WTC11 (cell line): ENCODE measurements around the gene DAND5.

Experiments
- ATF3 ChIP-seq: sonication (generic); formaldehyde crosslinking; conservative IDR thresholded peaks from 2 replicates; pipeline ENCODE4 v1.8.1; 2022; ENCODE audit warnings: mild to moderate bottlenecking, missing genetic modification reagents
- CREB1 ChIP-seq: sonication (generic); formaldehyde crosslinking; IDR thresholded peaks from 2 replicates; pipeline ENCODE4 v1.8.0; 2023; ENCODE audit warnings: mild to moderate bottlenecking, missing genetic modification reagents
- CREM ChIP-seq: sonication (generic); formaldehyde crosslinking; IDR thresholded peaks from 2 replicates; pipeline ENCODE4 v1.8.1; 2022; ENCODE audit warnings: mild to moderate bottlenecking, missing genetic modification reagents, moderate library complexity
- CTCF ChIP-seq: fragments of 200-600 bp; IDR thresholded peaks from 2 replicates; pipeline ENCODE4 v1.8.0; 2022; ENCODE audit warnings: antibody characterized with exemption
- E2F4 ChIP-seq: sonication (generic); formaldehyde crosslinking; IDR thresholded peaks from 2 replicates; pipeline ENCODE4 v1.8.1; 2022; ENCODE audit warnings: low read depth, mild to moderate bottlenecking, moderate library complexity, missing genetic modification reagents, borderline replicate concordance
- ESRRA ChIP-seq: sonication (generic); formaldehyde crosslinking; IDR thresholded peaks from 2 replicates; pipeline ENCODE4 v1.8.1; 2022; ENCODE audit warnings: mild to moderate bottlenecking, missing genetic modification reagents, borderline replicate concordance
- GABPB1 ChIP-seq: sonication (generic); formaldehyde crosslinking; IDR thresholded peaks from 2 replicates; pipeline ENCODE4 v1.8.1; 2023; ENCODE audit warnings: mild to moderate bottlenecking, missing genetic modification reagents
- NR1H2 ChIP-seq: sonication (generic); formaldehyde crosslinking; IDR thresholded peaks from 2 replicates; pipeline ENCODE4 v1.9.0; 2021; ENCODE audit warnings: mild to moderate bottlenecking, moderate library complexity, missing genetic modification reagents
- SP1 ChIP-seq: sonication (generic); formaldehyde crosslinking; conservative IDR thresholded peaks from 2 replicates; pipeline ENCODE4 v1.8.1; 2022; ENCODE audit warnings: missing genetic modification reagents
- USF2 ChIP-seq: sonication (generic); formaldehyde crosslinking; IDR thresholded peaks from 2 replicates; pipeline ENCODE4 v1.8.1; 2023; ENCODE audit warnings: mild to moderate bottlenecking, missing genetic modification reagents, moderate library complexity
- ZNF121 ChIP-seq: sonication (generic); formaldehyde crosslinking; IDR thresholded peaks from 2 replicates; pipeline ENCODE4 v1.8.0; 2023; ENCODE audit warnings: missing genetic modification reagents
- TF ChIP-seq, protein P1 (sequence below): sonication (generic); formaldehyde crosslinking; IDR thresholded peaks from 2 replicates; pipeline ENCODE4 v1.8.1; 2023; ENCODE audit warnings: mild to moderate bottlenecking, missing genetic modification reagents
- TF ChIP-seq, protein P2 (sequence below): sonication (generic); formaldehyde crosslinking; IDR thresholded peaks from 2 replicates; pipeline ENCODE4 v1.8.1; 2023; ENCODE audit warnings: mild to moderate bottlenecking, moderate library complexity, missing genetic modification reagents

- TF ChIP-seq SP1 = no peak
- no peak for TF ChIP-seq ESRRA
- TF ChIP-seq, protein P1, sequence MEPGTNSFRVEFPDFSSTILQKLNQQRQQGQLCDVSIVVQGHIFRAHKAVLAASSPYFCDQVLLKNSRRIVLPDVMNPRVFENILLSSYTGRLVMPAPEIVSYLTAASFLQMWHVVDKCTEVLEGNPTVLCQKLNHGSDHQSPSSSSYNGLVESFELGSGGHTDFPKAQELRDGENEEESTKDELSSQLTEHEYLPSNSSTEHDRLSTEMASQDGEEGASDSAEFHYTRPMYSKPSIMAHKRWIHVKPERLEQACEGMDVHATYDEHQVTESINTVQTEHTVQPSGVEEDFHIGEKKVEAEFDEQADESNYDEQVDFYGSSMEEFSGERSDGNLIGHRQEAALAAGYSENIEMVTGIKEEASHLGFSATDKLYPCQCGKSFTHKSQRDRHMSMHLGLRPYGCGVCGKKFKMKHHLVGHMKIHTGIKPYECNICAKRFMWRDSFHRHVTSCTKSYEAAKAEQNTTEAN = no peak
- TF ChIP-seq ZNF121 = no peak
- no peak for TF ChIP-seq CTCF
- TF ChIP-seq CREM = no peak
- TF ChIP-seq, protein P2, sequence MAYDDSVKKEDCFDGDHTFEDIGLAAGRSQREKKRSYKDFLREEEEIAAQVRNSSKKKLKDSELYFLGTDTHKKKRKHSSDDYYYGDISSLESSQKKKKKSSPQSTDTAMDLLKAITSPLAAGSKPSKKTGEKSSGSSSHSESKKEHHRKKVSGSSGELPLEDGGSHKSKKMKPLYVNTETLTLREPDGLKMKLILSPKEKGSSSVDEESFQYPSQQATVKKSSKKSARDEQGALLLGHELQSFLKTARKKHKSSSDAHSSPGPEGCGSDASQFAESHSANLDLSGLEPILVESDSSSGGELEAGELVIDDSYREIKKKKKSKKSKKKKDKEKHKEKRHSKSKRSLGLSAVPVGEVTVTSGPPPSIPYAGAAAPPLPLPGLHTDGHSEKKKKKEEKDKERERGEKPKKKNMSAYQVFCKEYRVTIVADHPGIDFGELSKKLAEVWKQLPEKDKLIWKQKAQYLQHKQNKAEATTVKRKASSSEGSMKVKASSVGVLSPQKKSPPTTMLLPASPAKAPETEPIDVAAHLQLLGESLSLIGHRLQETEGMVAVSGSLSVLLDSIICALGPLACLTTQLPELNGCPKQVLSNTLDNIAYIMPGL = no peak
- no peak for TF ChIP-seq ATF3
- TF ChIP-seq GABPB1 = no peak
- TF ChIP-seq USF2 (CRISPR knock-in tag) = no peak
- TF ChIP-seq E2F4 = no peak
- TF ChIP-seq CREB1 (CRISPR knock-in tag) = no peak
- no peak for TF ChIP-seq NR1H2
Measured at GRCh38 chr19:13004273-13004672, 34.9 kb downstream of the DAND5 start.
